Measurements from ENCODE around the gene IL1B. TPM values are rescaled to one million over a fixed set of nuclear protein-coding genes. Genes with fewer than 3 reads are reported as not detected.

IL1B gene
- total and polyA plus RNA-seq, 2 donors (not counting 1 experiment from before 2014, with no cell fraction given), result 0.20 to 13.1 TPM

GRCh38 chr2:112794131-112794733, 42.3 kb downstream of the IL1B start:
- Histone ChIP-seq H3K79me2 (ENCODE audit: control insufficient read depth, insufficient read depth, low read length) (no peaks in the 10 kb centered on the region), H3K9ac (ENCODE audit: low read length) (no peak overlapping the region), H2AFZ (ENCODE audit: insufficient read depth, low read depth, low read length, poor library complexity, severe bottlenecking) (no peak overlapping the region), H3K27me3 (replicated peaks in 1 of 4; ENCODE audit: control extremely low read depth in 1 of 4, control insufficient read depth in 3 of 4, insufficient read depth in 4 of 4, low read length in 3 of 4) (no peaks in the 10 kb centered on the region), H3K4me2 (replicated peaks; ENCODE audit: low read depth, low read length, poor library complexity, severe bottlenecking) (no peak overlapping the region), H4K20me1 (ENCODE audit: control insufficient read depth, insufficient read depth, low read length, poor library complexity, severe bottlenecking) (no peaks in the 10 kb centered on the region), H3K4me1 (ENCODE audit: control insufficient read depth in 2 of 2, insufficient read depth in 2 of 2, low read length in 2 of 2) (peaks cover 0 to 2% of the 10 kb centered on the region in 2 donors), H3K36me3 (replicated peaks in 1 of 2; ENCODE audit: control extremely low read depth in 1 of 2, control insufficient read depth in 1 of 2, extremely low read depth in 1 of 2, insufficient read depth in 2 of 2, low read length in 1 of 2) (no peaks in the 10 kb centered on the region), H3K27ac (ENCODE audit: low read length in 2 of 2) (no peak overlapping the region), H3K4me3 (ENCODE audit: control extremely low read depth in 1 of 5, extremely low read depth in 1 of 5, insufficient read depth in 1 of 5, low read depth in 2 of 5, low read length in 4 of 5) (no peak overlapping the region), H3K9me3 (ENCODE audit: control extremely low read depth in 1 of 3, control insufficient read depth in 2 of 3, insufficient read depth in 1 of 3, low read length in 2 of 3) (no peaks in the 10 kb centered on the region)
- WGBS (ENCODE audit: insufficient coverage), result 58% methylated on average over 2 of the region's 5 CpGs
- no peak overlapping the region for H3K27ac Mint-ChIP-seq
- intact Hi-C loops (cut with micrococcal nuclease), result no loop called here
- no peak overlapping the region for H3K4me3 Mint-ChIP-seq
- DNase-seq, result peak; percentile 27
- POLR2A ChIA-PET, result no interaction called here
- H3K4me1 Mint-ChIP-seq, result peaks cover 10% of the 10 kb centered on the region
- ATAC-seq (ENCODE audit: low read depth), result peak; percentile 47
- CTCF ChIA-PET, result no interaction called here
- TF ChIP-seq CTCF (IDR thresholded peaks at IDR 0.05) (no peak), EZH2 (IDR thresholded peaks at IDR 0.05; ENCODE audit: borderline replicate concordance, insufficient read depth, low read depth, low read length, poor library complexity, severe bottlenecking) (no peak)
- H3K9me3 Mint-ChIP-seq (ENCODE audit: insufficient read depth), result no peaks in the 10 kb centered on the region
- no peaks in the 10 kb centered on the region for H3K27me3 Mint-ChIP-seq

- no peaks in the 10 kb centered on the region for H3K9me3 Mint-ChIP-seq (ENCODE audit: insufficient read depth)
- DNase-seq (no peak), ATAC-seq (ENCODE audit: low read depth) (no peak)
- Histone ChIP-seq H3K9ac (ENCODE audit: low read length) (no peak overlapping the region), H3K27me3 (replicated peaks in 1 of 4; ENCODE audit: control extremely low read depth in 1 of 4, control insufficient read depth in 3 of 4, insufficient read depth in 4 of 4, low read length in 3 of 4) (no peaks in the 10 kb centered on the region), H3K79me2 (ENCODE audit: control insufficient read depth, insufficient read depth, low read length) (no peaks in the 10 kb centered on the region), H3K36me3 (replicated peaks in 1 of 2; ENCODE audit: control extremely low read depth in 1 of 2, control insufficient read depth in 1 of 2, extremely low read depth in 1 of 2, insufficient read depth in 2 of 2, low read length in 1 of 2) (no peaks in the 10 kb centered on the region), H3K4me2 (replicated peaks; ENCODE audit: low read depth, low read length, poor library complexity, severe bottlenecking) (no peak overlapping the region), H3K27ac (ENCODE audit: low read length in 2 of 2) (no peak overlapping the region), H4K20me1 (ENCODE audit: control insufficient read depth, insufficient read depth, low read length, poor library complexity, severe bottlenecking) (no peaks in the 10 kb centered on the region), H2AFZ (ENCODE audit: insufficient read depth, low read depth, low read length, poor library complexity, severe bottlenecking) (no peak overlapping the region), H3K4me3 (ENCODE audit: control extremely low read depth in 1 of 5, extremely low read depth in 1 of 5, insufficient read depth in 1 of 5, low read depth in 2 of 5, low read length in 4 of 5) (no peak overlapping the region), H3K4me1 (ENCODE audit: control insufficient read depth in 2 of 2, insufficient read depth in 2 of 2, low read length in 2 of 2) (peaks cover 0 to 2% of the 10 kb centered on the region in 2 donors), H3K9me3 (ENCODE audit: control extremely low read depth in 1 of 3, control insufficient read depth in 2 of 3, insufficient read depth in 1 of 3, low read length in 2 of 3) (no peaks in the 10 kb centered on the region)
- H3K4me3 Mint-ChIP-seq, result no peak overlapping the region
- CTCF ChIA-PET, result no interaction called here
- H3K27me3 Mint-ChIP-seq, result no peaks in the 10 kb centered on the region
- TF ChIP-seq EZH2 (IDR thresholded peaks at IDR 0.05; ENCODE audit: borderline replicate concordance, insufficient read depth, low read depth, low read length, poor library complexity, severe bottlenecking) (no peak), CTCF (IDR thresholded peaks at IDR 0.05) (no peak)
- 60% methylated on average over 1 of the region's 3 CpGs for WGBS (ENCODE audit: insufficient coverage)
- POLR2A ChIA-PET, result no interaction called here
- H3K27ac Mint-ChIP-seq, result no peak overlapping the region
- H3K4me1 Mint-ChIP-seq, result peaks cover 9% of the 10 kb centered on the region
- intact Hi-C loops (cut with micrococcal nuclease), result no loop called here
These were observed 43.1 kb downstream of the IL1B start for GRCh38 chr2:112793449-112793978.
